ENCODE data around the gene CIITA.

DNA sequence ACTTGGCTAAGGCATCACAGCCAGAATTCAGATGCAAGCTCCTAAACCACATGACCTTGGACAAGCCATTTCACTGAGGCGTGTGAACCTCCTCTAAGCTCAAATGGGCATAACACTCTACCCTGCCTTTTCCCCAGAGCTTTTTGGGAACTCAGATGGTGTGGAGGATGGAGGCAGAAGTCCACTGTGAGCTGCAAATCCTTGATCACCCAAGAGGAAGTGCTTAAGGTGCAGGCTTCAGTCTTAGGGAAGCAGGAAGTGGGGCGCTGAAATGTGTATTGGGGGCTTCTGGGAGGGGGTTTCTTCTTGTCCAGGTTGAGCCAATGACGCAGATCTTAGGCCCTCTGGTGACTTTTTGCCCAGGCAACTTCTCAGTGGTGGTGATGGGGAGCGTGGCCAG is 12.9 kb downstream of the CIITA start:
- TF ChIP-seq, protein P1, sequence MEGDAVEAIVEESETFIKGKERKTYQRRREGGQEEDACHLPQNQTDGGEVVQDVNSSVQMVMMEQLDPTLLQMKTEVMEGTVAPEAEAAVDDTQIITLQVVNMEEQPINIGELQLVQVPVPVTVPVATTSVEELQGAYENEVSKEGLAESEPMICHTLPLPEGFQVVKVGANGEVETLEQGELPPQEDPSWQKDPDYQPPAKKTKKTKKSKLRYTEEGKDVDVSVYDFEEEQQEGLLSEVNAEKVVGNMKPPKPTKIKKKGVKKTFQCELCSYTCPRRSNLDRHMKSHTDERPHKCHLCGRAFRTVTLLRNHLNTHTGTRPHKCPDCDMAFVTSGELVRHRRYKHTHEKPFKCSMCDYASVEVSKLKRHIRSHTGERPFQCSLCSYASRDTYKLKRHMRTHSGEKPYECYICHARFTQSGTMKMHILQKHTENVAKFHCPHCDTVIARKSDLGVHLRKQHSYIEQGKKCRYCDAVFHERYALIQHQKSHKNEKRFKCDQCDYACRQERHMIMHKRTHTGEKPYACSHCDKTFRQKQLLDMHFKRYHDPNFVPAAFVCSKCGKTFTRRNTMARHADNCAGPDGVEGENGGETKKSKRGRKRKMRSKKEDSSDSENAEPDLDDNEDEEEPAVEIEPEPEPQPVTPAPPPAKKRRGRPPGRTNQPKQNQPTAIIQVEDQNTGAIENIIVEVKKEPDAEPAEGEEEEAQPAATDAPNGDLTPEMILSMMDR (IDR thresholded peaks at IDR 0.05; ENCODE audit: insufficient read depth, low read length, poor library complexity, severe bottlenecking): no peak
- TF ChIP-seq EZH2phosphoT487 (conservative IDR thresholded peaks at IDR 0.05; ENCODE audit: low read length): no peak

Data from SU-DHL-6 (cell line).